Liver (tissue), 9 donors: ENCODE results near the gene LYRM4. TPM values are rescaled to one million over a fixed set of nuclear protein-coding genes. Genes with fewer than 3 reads are reported as not detected.

ENCODE experiments used
- DNase-seq: peaks from one replicate; pipeline ENCODE4 v3.0.0-alpha.2; 2017; ENCODE audit warnings: low spot score
- H3K27ac ChIP-seq, 2 donors: one replicate each; pipeline ENCODE4 v1.7.0; 2013; ENCODE audit warnings: inconsistent platforms in 2 of 2, low read length in 2 of 2, control low read depth in 1 of 2, low read depth in 1 of 2, mild to moderate bottlenecking in 1 of 2
- H3K27me3 ChIP-seq, 4 donors: one replicate each; pipeline versions ENCODE4 v1.6.1 to v1.7.0; 2013; ENCODE audit warnings: low read length in 3 of 4, inconsistent platforms in 1 of 4, mild to moderate bottlenecking in 1 of 4, moderate library complexity in 1 of 4; ENCODE audit not compliant: control insufficient read depth in 4 of 4, insufficient read depth in 4 of 4
- H3K36me3 ChIP-seq, 4 donors: one replicate each; pipeline versions ENCODE4 v1.6.1 to v1.7.0; 2013; ENCODE audit warnings: low read length in 3 of 4, mild to moderate bottlenecking in 3 of 4, low read depth in 1 of 4, moderate library complexity in 1 of 4; ENCODE audit not compliant: control insufficient read depth in 4 of 4, insufficient read depth in 3 of 4
- H3K4me1 ChIP-seq, 4 donors: one replicate each; pipeline versions ENCODE4 v1.6.1 to v1.7.0; 2013; ENCODE audit warnings: low read length in 3 of 4, mild to moderate bottlenecking in 3 of 4, moderate library complexity in 1 of 4; ENCODE audit not compliant: control insufficient read depth in 4 of 4, insufficient read depth in 4 of 4
- H3K4me3 ChIP-seq, 3 donors: one replicate each; pipeline versions ENCODE4 v1.6.1 to v1.7.0; 2013; ENCODE audit warnings: low read length in 3 of 3, control low read depth in 1 of 3, low read depth in 1 of 3, mild to moderate bottlenecking in 1 of 3
- H3K9ac ChIP-seq, 2 donors: one replicate each; pipeline ENCODE4 v1.7.0; 2013; ENCODE audit warnings: low read length in 2 of 2, mild to moderate bottlenecking in 2 of 2, moderate library complexity in 2 of 2, control low read depth in 1 of 2, low read depth in 1 of 2
- H3K9me3 ChIP-seq, 4 donors: one replicate each; pipeline versions ENCODE4 v1.6.1 to v1.7.0; 2013; ENCODE audit warnings: low read length in 3 of 4; ENCODE audit not compliant: control insufficient read depth in 4 of 4
- CTCF ChIP-seq: fragments of 150-350 bp; IDR thresholded peaks from 2 replicates; pipeline ENCODE4 v1.5.1; 2017; ENCODE audit warnings: improper control_type of control experiment, low read depth, low read length; ENCODE audit not compliant: missing input control
- EGR1 ChIP-seq, 2 donors: IDR thresholded peaks; 2 replicates each; pipeline ENCODE4 v1.6.1; 2016 to 2018; ENCODE audit warnings: antibody characterized with exemption in 2 of 2, low read depth in 2 of 2
- FOXA2 ChIP-seq: IDR thresholded peaks from 2 replicates; pipeline ENCODE4 v1.6.1; 2016; ENCODE audit warnings: antibody characterized with exemption
- GABPA ChIP-seq, 2 donors: IDR thresholded peaks in 1 of 2; conservative IDR thresholded peaks in 1 of 2; 2 replicates each; pipeline ENCODE4 v1.6.1; 2016; ENCODE audit warnings: antibody characterized with exemption in 2 of 2, mild to moderate bottlenecking in 1 of 2, moderate library complexity in 1 of 2
- HNF4G ChIP-seq: IDR thresholded peaks from 2 replicates; pipeline ENCODE4 v1.6.1; 2016; ENCODE audit warnings: antibody characterized with exemption
- JUND ChIP-seq, 2 donors: IDR thresholded peaks; 2 replicates each; pipeline ENCODE4 v1.6.1; 2016; ENCODE audit warnings: antibody characterized with exemption in 2 of 2
- NR2F2 ChIP-seq: IDR thresholded peaks from 2 replicates; pipeline ENCODE4 v1.6.1; 2016; ENCODE audit warnings: antibody characterized with exemption
- RAD21 ChIP-seq, 2 donors: IDR thresholded peaks; 2 replicates each; pipeline ENCODE4 v1.6.1; 2016; ENCODE audit warnings: antibody characterized with exemption in 2 of 2, mild to moderate bottlenecking in 2 of 2
- REST ChIP-seq: IDR thresholded peaks from 2 replicates; pipeline ENCODE4 v1.6.1; 2016; ENCODE audit warnings: antibody characterized with exemption, mild to moderate bottlenecking
- RXRA ChIP-seq, 2 donors: IDR thresholded peaks; 2 replicates each; pipeline ENCODE4 v1.6.1; 2017 to 2018; ENCODE audit warnings: antibody characterized with exemption in 2 of 2, mild to moderate bottlenecking in 1 of 2
- SP1 ChIP-seq: IDR thresholded peaks from 2 replicates; pipeline ENCODE4 v1.6.1; 2018; ENCODE audit warnings: antibody characterized with exemption, mild to moderate bottlenecking
- YY1 ChIP-seq: IDR thresholded peaks from 2 replicates; pipeline ENCODE4 v1.6.1; 2016; ENCODE audit warnings: antibody characterized with exemption, mild to moderate bottlenecking
- ZBTB33 ChIP-seq: IDR thresholded peaks from 2 replicates; pipeline ENCODE4 v1.6.1; 2016; ENCODE audit warnings: antibody characterized with exemption
- WGBS: extraction: QIAGEN DNeasy Blood & Tissue Kit; methylation state at CpG from one replicate; pipeline ENCODE4 v1.1.7; 2013; 5-methylcytosine and 5-hydroxymethylcytosine counted together
- polyA plus RNA-seq, 2 donors: library from polyadenylated mRNA; stranded (reverse) in 1 of 2; unstranded in 1 of 2; fragments of 200-250 nt in 1 of 2; fragments of >200 nt in 1 of 2; fragmentation: Nextera tagmentation in 1 of 2; extraction: Ambion mirVana in 1 of 2; gene quantifications; one replicate each; pipeline versions ENCODE4 v1.2.1 to v1.2.3, GENCODE V29; 2013 to 2015
- total RNA-seq, 2 donors: library from RNA; depleted of rRNA; stranded (reverse); fragments of >200 nt; gene quantifications; one replicate each; pipeline ENCODE4 v1.2.3, GENCODE V29; 2014
- donor health status: healthy.
- donor health status: healthy.
- donor health status: healthy.
- donor health status: healthy.
- donor health status: healthy.

LYRM4 gene
- total and polyA plus RNA-seq, 4 donors = 4.4 to 13.1 (median 6.5) TPM

GRCh38 chr6:5205035-5205507 lies 55.7 kb downstream of the LYRM4 start:
- WGBS = 80% methylated on average over 6 of the region's 6 CpGs
- no peak for DNase-seq
- TF ChIP-seq NR2F2 = peak; percentile 32
- TF ChIP-seq SP1 = no peak
- H3K27me3 ChIP-seq = no peaks in the 10 kb centered on the region
- H3K36me3 ChIP-seq = no peaks in the 10 kb centered on the region
- no peaks in the 10 kb centered on the region for H3K9me3 ChIP-seq
- H3K27ac ChIP-seq = peak overlapping the region; percentile 62 to 76
- no peak overlapping the region for H3K4me3 ChIP-seq
- H3K4me1 ChIP-seq = peaks cover 6 to 20% (median 14%) of the 10 kb centered on the region in 4 donors
- H3K9ac ChIP-seq = no peak overlapping the region

GRCh38 chr6:5204376-5204775 lies 56.4 kb downstream of the LYRM4 start:
- WGBS = 88% methylated on average over 4 of the region's 4 CpGs
- no peaks in the 10 kb centered on the region for H3K36me3 ChIP-seq

GRCh38 chr6:5203546-5203945 lies 57.2 kb downstream of the LYRM4 start:
- 96% methylated on average over 10 of the region's 10 CpGs for WGBS
- Histone ChIP-seq H3K4me1 (peaks cover 6 to 20% (median 14%) of the 10 kb centered on the region in 4 donors), H3K9me3 (no peaks in the 10 kb centered on the region), H3K27ac (no peak overlapping the region), H3K27me3 (no peaks in the 10 kb centered on the region), H3K9ac (no peak overlapping the region), H3K36me3 (no peaks in the 10 kb centered on the region), H3K4me3 (no peak overlapping the region)
- DNase-seq = no peak
- TF ChIP-seq EGR1 (IDR thresholded peaks at IDR 0.05; ENCODE audit: low read depth in 2 of 2) (no peak), YY1 (no peak), RAD21 (IDR thresholded peaks at IDR 0.05) (no peak), ZBTB33 (no peak), SP1 (no peak), FOXA2 (no peak), HNF4G (no peak), GABPA (IDR thresholded peaks at IDR 0.05 in 1 of 2, conservative IDR thresholded peaks at IDR 0.05 in 1 of 2) (no peak), NR2F2 (no peak), REST (no peak)

More at GRCh38 chr6:5204376-5204775, 56.4 kb downstream of the LYRM4 start:
- TF ChIP-seq JUND (IDR thresholded peaks at IDR 0.05) (no peak), CTCF (no peak), GABPA (IDR thresholded peaks at IDR 0.05 in 1 of 2, conservative IDR thresholded peaks at IDR 0.05 in 1 of 2) (no peak), ZBTB33 (no peak), SP1 (no peak), RXRA (IDR thresholded peaks at IDR 0.05) (no peak)
- Histone ChIP-seq H3K4me1 (peaks cover 6 to 20% (median 14%) of the 10 kb centered on the region in 4 donors), H3K4me3 (no peak overlapping the region), H3K27me3 (no peaks in the 10 kb centered on the region), H3K9ac (no peak overlapping the region), H3K9me3 (no peaks in the 10 kb centered on the region), H3K27ac (no peak overlapping the region)
- DNase-seq = no peak
